Astrocyte (in vitro differentiated cells and primary cell): Measurements from ENCODE around the gene FNDC7. TPM values are rescaled to one million over a fixed set of nuclear protein-coding genes. Genes with fewer than 3 reads are reported as not detected.
A peak's percentile ranks its signal among the peaks of the same experiment; 100 is the strongest.

Experiments
- DNase-seq: peaks from one replicate; pipeline ENCODE4 v3.0.0-alpha.2; 2010; ENCODE audit warnings: low read depth
- FAIRE-seq: peaks from 2 replicates; lab custom pipeline; 2011; peaks lifted over from hg19 to GRCh38; lab: Jason Lieb, UNC
- H2AFZ ChIP-seq: 2 replicates; pipeline ENCODE4 v1.6.0; 2012; ENCODE audit warnings: low read depth, low read length, inconsistent platforms
- H3K27ac ChIP-seq: 2 replicates; pipeline ENCODE4 v1.5.1; 2011; ENCODE audit warnings: low read depth, low read length, inconsistent platforms
- H3K27me3 ChIP-seq: 2 replicates; pipeline ENCODE4 v1.6.0; 2011; ENCODE audit warnings: low read length, inconsistent platforms; ENCODE audit not compliant: insufficient read depth
- H3K36me3 ChIP-seq: 2 replicates; pipeline ENCODE4 v1.5.1; 2011; ENCODE audit warnings: low read length, inconsistent platforms; ENCODE audit not compliant: insufficient read depth
- H3K4me1 ChIP-seq: 2 replicates; pipeline ENCODE4 v1.5.1; 2011; ENCODE audit warnings: low read length, inconsistent platforms; ENCODE audit not compliant: insufficient read depth
- H3K4me2 ChIP-seq: 2 replicates; pipeline ENCODE4 v1.6.0; 2012; ENCODE audit warnings: low read length, inconsistent platforms
- H3K4me3 ChIP-seq: 2 replicates; pipeline ENCODE4 v1.5.1; 2011; ENCODE audit warnings: low read depth, mild to moderate bottlenecking, low read length, inconsistent platforms; ENCODE audit not compliant: insufficient read depth
- H3K79me2 ChIP-seq: 2 replicates; pipeline ENCODE4 v1.6.0; 2012; ENCODE audit warnings: mild to moderate bottlenecking, low read length, inconsistent platforms; ENCODE audit not compliant: insufficient read depth
- H3K9ac ChIP-seq: 2 replicates; pipeline ENCODE4 v1.6.0; 2012; ENCODE audit warnings: mild to moderate bottlenecking, low read length, inconsistent platforms
- H3K9me3 ChIP-seq: 2 replicates; pipeline ENCODE4 v1.5.1; 2012; ENCODE audit warnings: low read depth, mild to moderate bottlenecking, low read length, inconsistent platforms; ENCODE audit not compliant: insufficient read depth
- H4K20me1 ChIP-seq: 2 replicates; pipeline ENCODE4 v1.6.0; 2012; ENCODE audit warnings: low read length, inconsistent platforms; ENCODE audit not compliant: insufficient read depth
- H3K27ac Mint-ChIP-seq: one replicate; pipeline ENCODE4 v1.8.0; 2021; ENCODE audit warnings: mild to moderate bottlenecking, mixed read lengths; ENCODE audit not compliant: unreplicated experiment
- H3K27me3 Mint-ChIP-seq: one replicate; pipeline ENCODE4 v1.8.0; 2021; ENCODE audit warnings: low read depth, mixed read lengths; ENCODE audit not compliant: unreplicated experiment
- H3K36me3 Mint-ChIP-seq: one replicate; pipeline ENCODE4 v1.8.0; 2021; ENCODE audit warnings: low read depth, mixed read lengths; ENCODE audit not compliant: unreplicated experiment
- H3K4me1 Mint-ChIP-seq: one replicate; pipeline ENCODE4 v1.8.0; 2021; ENCODE audit warnings: low read depth, mixed read lengths; ENCODE audit not compliant: unreplicated experiment
- H3K4me3 Mint-ChIP-seq: one replicate; pipeline ENCODE4 v1.8.0; 2021; ENCODE audit warnings: mild to moderate bottlenecking, moderate library complexity, mixed read lengths; ENCODE audit not compliant: unreplicated experiment
- H3K9me3 Mint-ChIP-seq: one replicate; pipeline ENCODE4 v1.8.0; 2021; ENCODE audit warnings: mild to moderate bottlenecking, mixed read lengths; ENCODE audit not compliant: unreplicated experiment
- EZH2 ChIP-seq: IDR thresholded peaks from 2 replicates; pipeline ENCODE4 v1.6.1; 2012; ENCODE audit warnings: mild to moderate bottlenecking, low read length, inconsistent platforms; ENCODE audit not compliant: insufficient read depth
- total RNA-seq: library from RNA; stranded (reverse); gene quantifications from 2 replicates; pipeline ENCODE4 v1.2.1, GENCODE V29; 2021
- TF ChIP-seq, protein P1 (sequence below): IDR thresholded peaks from 2 replicates; pipeline ENCODE4 v1.5.1; 2011; ENCODE audit warnings: low read depth, mild to moderate bottlenecking, inconsistent platforms, low read length, moderate library complexity; ENCODE audit not compliant: insufficient read depth

FNDC7 gene
- total RNA-seq, 1 donor from 2014 or later = 0.20 TPM

DNA sequence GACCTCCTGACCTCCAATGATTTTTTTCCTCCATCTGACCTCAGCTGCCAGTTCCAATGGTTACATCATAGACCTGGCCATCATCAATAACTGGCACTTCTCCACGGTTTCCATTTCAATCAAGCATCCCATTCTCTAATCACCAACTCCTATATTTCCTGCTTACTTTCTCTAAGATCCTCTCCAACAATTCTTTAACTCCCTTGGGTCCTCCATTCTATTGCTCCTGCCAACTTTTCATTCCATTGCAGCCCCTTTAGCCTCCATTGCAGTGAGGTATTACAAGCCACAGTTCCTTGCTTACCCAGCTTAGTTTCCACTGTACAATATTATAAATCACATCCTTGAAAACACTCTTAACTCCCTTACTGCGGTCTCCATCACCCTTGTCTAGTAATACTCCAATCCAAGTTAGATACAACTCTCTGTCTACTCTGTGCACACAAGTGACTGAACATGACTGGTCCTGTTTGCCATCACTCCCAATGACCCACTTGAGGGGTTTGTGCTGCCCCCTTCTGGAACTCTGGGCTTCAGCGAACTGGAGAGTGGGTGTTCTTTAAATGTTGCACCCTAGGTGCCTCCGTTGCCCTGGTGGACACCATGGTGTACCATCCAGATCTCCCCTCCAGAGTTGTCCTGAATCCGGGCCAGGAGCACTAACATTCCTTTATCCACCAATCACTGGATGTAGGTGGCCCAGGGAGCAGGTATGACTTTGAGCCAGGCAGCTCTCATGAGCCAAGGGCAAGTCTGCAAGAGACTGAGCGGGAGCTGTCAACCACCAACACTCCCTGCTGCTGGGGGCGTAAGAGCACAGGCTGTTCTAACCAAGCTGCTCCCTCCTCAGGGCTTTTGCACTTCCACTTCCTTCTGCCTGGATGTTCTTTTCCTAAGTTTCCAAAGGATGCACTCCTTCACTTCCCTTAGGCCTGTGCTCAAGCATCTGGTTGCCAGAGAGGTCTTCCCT, 3.7 kb upstream of the FNDC7 start:
- H3K27ac ChIP-seq = no peak overlapping the region
- TF ChIP-seq, protein P1, sequence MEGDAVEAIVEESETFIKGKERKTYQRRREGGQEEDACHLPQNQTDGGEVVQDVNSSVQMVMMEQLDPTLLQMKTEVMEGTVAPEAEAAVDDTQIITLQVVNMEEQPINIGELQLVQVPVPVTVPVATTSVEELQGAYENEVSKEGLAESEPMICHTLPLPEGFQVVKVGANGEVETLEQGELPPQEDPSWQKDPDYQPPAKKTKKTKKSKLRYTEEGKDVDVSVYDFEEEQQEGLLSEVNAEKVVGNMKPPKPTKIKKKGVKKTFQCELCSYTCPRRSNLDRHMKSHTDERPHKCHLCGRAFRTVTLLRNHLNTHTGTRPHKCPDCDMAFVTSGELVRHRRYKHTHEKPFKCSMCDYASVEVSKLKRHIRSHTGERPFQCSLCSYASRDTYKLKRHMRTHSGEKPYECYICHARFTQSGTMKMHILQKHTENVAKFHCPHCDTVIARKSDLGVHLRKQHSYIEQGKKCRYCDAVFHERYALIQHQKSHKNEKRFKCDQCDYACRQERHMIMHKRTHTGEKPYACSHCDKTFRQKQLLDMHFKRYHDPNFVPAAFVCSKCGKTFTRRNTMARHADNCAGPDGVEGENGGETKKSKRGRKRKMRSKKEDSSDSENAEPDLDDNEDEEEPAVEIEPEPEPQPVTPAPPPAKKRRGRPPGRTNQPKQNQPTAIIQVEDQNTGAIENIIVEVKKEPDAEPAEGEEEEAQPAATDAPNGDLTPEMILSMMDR = no peak
- no peak for TF ChIP-seq EZH2
- Mint-ChIP-seq H3K27me3 (no peaks in the 10 kb centered on the region), H3K9me3 (no peaks in the 10 kb centered on the region), H3K36me3 (no peaks in the 10 kb centered on the region), H3K4me1 (peaks cover 16% of the 10 kb centered on the region), H3K27ac (no peak overlapping the region), H3K4me3 (no peak overlapping the region)
- no peaks in the 10 kb centered on the region for H3K79me2 ChIP-seq
- no peak overlapping the region for H3K9ac ChIP-seq
- H3K36me3 ChIP-seq = no peaks in the 10 kb centered on the region
- FAIRE-seq (no peak), DNase-seq (no peak)
- no peaks in the 10 kb centered on the region for H3K9me3 ChIP-seq
- H3K4me3 ChIP-seq = no peak overlapping the region
- H2AFZ ChIP-seq = no peak overlapping the region
- no peaks in the 10 kb centered on the region for H4K20me1 ChIP-seq
- H3K4me1 ChIP-seq = peaks cover 16% of the 10 kb centered on the region
- H3K4me2 ChIP-seq = no peak overlapping the region
- no peaks in the 10 kb centered on the region for H3K27me3 ChIP-seq

DNA sequence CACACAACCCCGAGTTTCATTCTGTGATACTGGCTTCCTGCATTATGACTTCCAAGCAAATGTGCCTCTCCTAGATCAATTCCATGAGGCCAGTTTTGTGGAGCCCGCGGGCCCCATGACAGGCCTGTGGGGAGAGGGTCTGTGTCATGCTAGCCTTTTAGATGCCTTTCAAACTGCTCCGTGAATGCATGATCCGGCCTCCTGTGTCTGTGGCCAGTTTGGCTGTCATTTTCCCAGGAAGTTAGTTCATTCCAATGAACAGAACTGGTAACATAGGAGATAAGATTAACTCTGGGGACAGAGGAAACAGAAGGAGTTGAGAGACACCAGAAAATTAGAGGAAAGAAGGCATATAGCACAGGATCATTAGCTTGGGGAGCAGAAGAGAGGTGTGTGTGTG, 3.2 kb downstream of the FNDC7 start:
- Histone ChIP-seq H3K79me2 (no peaks in the 10 kb centered on the region), H3K27ac (no peak overlapping the region), H3K27me3 (no peaks in the 10 kb centered on the region), H3K4me2 (no peak overlapping the region), H4K20me1 (no peaks in the 10 kb centered on the region), H3K36me3 (no peaks in the 10 kb centered on the region), H3K9ac (no peak overlapping the region), H3K9me3 (no peaks in the 10 kb centered on the region), H2AFZ (peak overlapping the region; percentile 14), H3K4me3 (no peak overlapping the region), H3K4me1 (peaks cover 32% of the 10 kb centered on the region)
- TF ChIP-seq, protein P1 = no peak
- no peak for TF ChIP-seq EZH2
- no peaks in the 10 kb centered on the region for H3K9me3 Mint-ChIP-seq
- H3K27me3 Mint-ChIP-seq = no peaks in the 10 kb centered on the region
- FAIRE-seq = no peak
- peak; percentile 32 for DNase-seq
- peaks cover 48% of the 10 kb centered on the region for H3K4me1 Mint-ChIP-seq
- no peak overlapping the region for H3K27ac Mint-ChIP-seq
- no peaks in the 10 kb centered on the region for H3K36me3 Mint-ChIP-seq
- no peak overlapping the region for H3K4me3 Mint-ChIP-seq
